Nephron (organoid): ENCODE results near the gene LCOR.

Experiments used
- H3K27ac Mint-ChIP-seq, 3 experiments: 2 replicates each; pipeline ENCODE4 v1.8.0; 2020; ENCODE audit warnings: mixed read lengths in 3 of 3, mild to moderate bottlenecking in 2 of 3, moderate library complexity in 1 of 3
- H3K27me3 Mint-ChIP-seq: 2 replicates; pipeline ENCODE4 v1.8.0; 2021; ENCODE audit warnings: low read depth, mild to moderate bottlenecking, moderate library complexity, mixed read lengths
- H3K36me3 Mint-ChIP-seq: 2 replicates; pipeline ENCODE4 v1.8.0; 2020; ENCODE audit warnings: low read depth, mixed read lengths
- H3K4me1 Mint-ChIP-seq: 2 replicates; pipeline ENCODE4 v1.8.0; 2020; ENCODE audit warnings: mixed read lengths
- H3K4me3 Mint-ChIP-seq, 3 experiments: 2 replicates each; pipeline ENCODE4 v1.8.0; 2020; ENCODE audit warnings: mild to moderate bottlenecking in 3 of 3, mixed read lengths in 3 of 3, moderate library complexity in 2 of 3
- H3K9me3 Mint-ChIP-seq: 2 replicates; pipeline ENCODE4 v1.8.0; 2020; ENCODE audit warnings: mixed read lengths
- CTCF ChIP-seq, 3 experiments: fragments of 200-600 bp; sonication (generic); IDR thresholded peaks; one replicate each; pipeline ENCODE4 v1.5.0; 2021; ENCODE audit warnings: antibody characterized with exemption in 3 of 3; ENCODE audit not compliant: unreplicated experiment in 3 of 3

The LCOR gene

GRCh38 chr10:97018251-97019212, 186.4 kb downstream of the LCOR start:
- Mint-ChIP-seq H3K27me3 (peaks cover 14% of the 10 kb centered on the region), H3K36me3 (no peaks in the 10 kb centered on the region), H3K9me3 (no peaks in the 10 kb centered on the region), H3K27ac (no peak overlapping the region), H3K4me3 (no peak overlapping the region), H3K4me1 (peaks cover 11% of the 10 kb centered on the region)
- no peak for TF ChIP-seq CTCF (IDR thresholded peaks at IDR 0.05; ENCODE audit: unreplicated experiment in 3 of 3)

DNA sequence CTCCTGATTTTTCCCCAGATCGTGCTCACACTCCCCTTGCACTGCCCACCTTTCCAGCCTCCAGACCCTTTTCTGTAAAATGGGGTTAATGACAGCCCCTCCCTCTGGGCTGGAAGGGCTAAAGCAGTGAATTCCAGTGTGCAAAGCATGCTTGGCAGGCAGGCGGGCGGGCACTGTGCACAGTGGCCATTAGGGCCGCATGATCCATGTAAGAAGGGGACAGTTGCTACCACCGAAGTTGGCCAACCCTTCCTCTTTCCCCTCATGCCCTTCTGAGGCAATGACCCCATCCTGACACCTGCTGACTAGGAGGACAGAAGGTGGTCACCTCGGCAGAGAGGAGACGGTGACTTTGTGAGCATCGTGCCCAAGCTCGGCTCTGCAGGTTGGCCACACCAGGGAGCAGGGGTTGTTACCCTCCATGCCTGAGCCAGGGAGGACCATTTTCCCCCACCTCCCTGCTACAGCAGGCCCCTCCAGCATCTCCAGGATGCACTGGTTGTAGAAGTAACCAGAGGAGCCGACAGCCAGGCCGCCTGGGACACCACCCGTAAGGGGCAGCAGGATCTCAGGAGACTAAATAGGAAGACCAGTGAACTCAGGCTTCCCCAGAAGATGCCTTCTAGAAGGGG, 187.2 kb downstream of the LCOR start:
- H3K9me3 Mint-ChIP-seq: no peaks in the 10 kb centered on the region
- H3K27me3 Mint-ChIP-seq: peaks cover 12% of the 10 kb centered on the region
- H3K4me3 Mint-ChIP-seq: no peak overlapping the region
- no peaks in the 10 kb centered on the region for H3K36me3 Mint-ChIP-seq
- no peak overlapping the region for H3K27ac Mint-ChIP-seq
- no peak for TF ChIP-seq CTCF (IDR thresholded peaks at IDR 0.05; ENCODE audit: unreplicated experiment in 3 of 3)
- peaks cover 19% of the 10 kb centered on the region for H3K4me1 Mint-ChIP-seq

DNA sequence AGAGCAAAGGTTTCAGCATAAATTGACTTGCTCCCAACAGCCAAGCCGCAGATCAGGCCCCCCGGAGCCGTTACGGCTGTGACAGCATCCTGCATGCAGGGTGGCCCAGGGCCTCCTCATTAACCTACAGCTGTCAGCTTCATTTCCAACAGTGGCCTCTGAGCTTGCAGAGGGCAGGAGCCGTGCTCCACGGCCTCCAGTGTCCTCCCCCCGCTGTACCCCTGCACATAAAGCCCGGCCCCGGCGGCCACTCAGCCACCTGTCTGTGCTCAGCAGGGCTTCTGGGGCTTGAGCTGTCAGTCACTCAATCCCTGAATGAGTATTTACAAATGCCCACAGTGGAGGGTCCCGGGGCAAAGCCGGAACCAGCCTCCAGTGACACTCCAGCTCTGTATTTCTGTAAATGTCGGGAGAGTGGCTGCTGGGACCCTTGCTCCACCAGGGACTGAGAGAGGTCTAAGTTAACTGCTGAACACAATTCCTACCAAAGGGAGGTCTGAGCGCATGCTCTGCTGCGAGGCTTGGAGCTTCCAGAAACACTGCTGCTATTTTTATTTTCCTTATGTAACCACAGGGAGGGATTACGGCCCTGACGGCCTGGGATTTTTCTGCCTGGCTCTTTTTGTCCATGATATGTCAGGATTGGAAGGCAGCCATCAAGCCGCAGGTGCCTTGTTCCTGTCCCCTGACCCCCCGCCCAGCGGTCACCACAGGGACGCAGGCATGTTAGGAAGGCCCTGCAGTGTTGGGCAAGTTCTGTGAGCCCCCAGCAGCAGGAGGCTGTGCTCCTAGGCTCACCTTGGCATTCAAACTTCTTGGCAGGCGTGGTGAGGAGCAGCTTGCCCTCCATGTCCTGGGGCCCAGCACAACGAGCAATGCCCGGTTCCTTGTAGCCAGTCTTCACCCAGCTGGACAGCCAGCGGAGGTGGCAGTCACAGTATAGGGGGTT, 188.6 kb downstream of the LCOR start:
- no peaks in the 10 kb centered on the region for H3K9me3 Mint-ChIP-seq
- H3K27ac Mint-ChIP-seq: peak overlapping the region in 2 of 3 experiments; percentile 26 to 37
- no peak overlapping the region for H3K4me3 Mint-ChIP-seq
- peaks cover 12% of the 10 kb centered on the region for H3K27me3 Mint-ChIP-seq
- TF ChIP-seq CTCF (IDR thresholded peaks at IDR 0.05; ENCODE audit: unreplicated experiment in 3 of 3): no peak
- no peaks in the 10 kb centered on the region for H3K36me3 Mint-ChIP-seq
- H3K4me1 Mint-ChIP-seq: peaks cover 27% of the 10 kb centered on the region

DNA sequence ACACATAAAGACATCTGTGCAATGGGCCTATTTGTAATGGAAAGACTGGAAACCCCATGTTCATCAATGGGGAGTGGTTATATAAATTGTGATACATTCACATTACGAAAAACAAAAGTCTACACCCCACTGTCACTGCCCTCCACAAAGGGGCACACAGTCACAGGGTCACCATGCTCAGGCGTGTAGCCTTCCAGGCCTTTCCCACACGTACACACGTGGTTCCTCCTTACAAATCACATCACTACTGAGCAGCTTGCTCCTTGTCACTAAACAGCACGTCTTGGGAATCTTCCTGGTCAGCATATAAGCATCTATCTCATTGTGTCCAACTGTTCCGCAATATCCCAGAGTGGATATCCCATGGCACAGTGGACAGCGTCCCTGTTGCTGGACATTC, 190.5 kb downstream of the LCOR start:
- TF ChIP-seq CTCF (IDR thresholded peaks at IDR 0.05; ENCODE audit: unreplicated experiment in 3 of 3): no peak
- Mint-ChIP-seq H3K4me1 (peaks cover 28% of the 10 kb centered on the region), H3K36me3 (no peaks in the 10 kb centered on the region), H3K9me3 (no peaks in the 10 kb centered on the region), H3K27ac (no peak overlapping the region), H3K4me3 (no peak overlapping the region), H3K27me3 (peaks cover 12% of the 10 kb centered on the region)

DNA sequence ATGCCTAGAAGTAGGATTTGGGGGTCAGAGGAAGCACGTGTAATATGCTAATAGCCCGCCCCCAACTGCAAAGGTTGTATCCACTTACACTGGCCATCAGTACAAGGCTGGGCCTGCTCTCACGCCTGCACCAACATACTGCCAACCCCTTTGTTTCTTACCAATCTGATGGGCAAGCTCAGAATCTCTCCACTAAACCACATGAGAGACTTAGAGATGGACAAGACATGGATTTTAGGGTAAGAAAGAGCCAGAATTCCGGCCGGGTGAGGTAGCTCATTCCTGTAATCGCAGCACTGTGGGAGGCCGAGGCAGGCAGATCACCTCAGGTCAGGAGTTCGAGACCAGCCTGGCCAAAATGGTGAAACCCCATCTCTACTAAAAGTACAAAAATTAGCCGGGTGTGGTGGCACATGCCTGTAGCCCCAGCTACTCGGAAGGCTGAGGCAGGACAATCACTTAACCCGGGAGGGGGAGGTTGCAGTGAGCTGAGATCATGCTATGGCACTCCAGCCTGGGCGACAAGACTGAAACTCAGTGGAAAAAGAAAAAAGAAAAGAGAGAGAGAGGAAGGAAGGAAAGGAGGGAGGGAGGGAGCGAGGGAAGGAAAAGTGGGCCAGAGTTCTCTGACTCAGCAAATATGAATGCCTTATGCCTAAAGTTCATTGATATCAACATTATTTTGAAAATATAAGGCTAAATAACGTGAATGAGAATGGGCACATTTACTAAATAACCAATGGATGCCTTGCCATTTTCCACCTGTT, 191.5 kb downstream of the LCOR start:
- peaks cover 12% of the 10 kb centered on the region for H3K27me3 Mint-ChIP-seq
- TF ChIP-seq CTCF (IDR thresholded peaks at IDR 0.05; ENCODE audit: unreplicated experiment in 3 of 3): no peak
- H3K4me1 Mint-ChIP-seq: peaks cover 28% of the 10 kb centered on the region
- H3K36me3 Mint-ChIP-seq: no peaks in the 10 kb centered on the region
- H3K4me3 Mint-ChIP-seq: no peak overlapping the region
- H3K9me3 Mint-ChIP-seq: no peaks in the 10 kb centered on the region
- H3K27ac Mint-ChIP-seq: peak overlapping the region in 1 of 3 experiments; percentile 40
